Measurements from ENCODE around the gene SORBS2. TPM values are rescaled to one million over a fixed set of nuclear protein-coding genes. Genes with fewer than 3 reads are reported as not detected.

SORBS2 gene
- polyA plus RNA-seq, 2 of the 4 experiments (the other 2 are of a cell fraction), result 0.23 to 0.90 TPM

- no peak for DNase-seq (ENCODE audit: low read depth in 1 of 2, low spot score in 1 of 2)
- Histone ChIP-seq H3K4me2 (no peak overlapping the region), H3K4me3 (no peak overlapping the region), H3K4me1 (no peaks in the 10 kb centered on the region), H3K27ac (no peak overlapping the region), H3K9me3 (no peaks in the 10 kb centered on the region)
- WGBS (ENCODE audit: missing lambda C conversion rate), result 83% methylated on average over 1 of the region's 1 CpG
- ATAC-seq, result no peak
- FAIRE-seq, result no peak
- POLR2A ChIA-PET, result no interaction called here
- CTCF ChIA-PET, result interaction anchor here (1.1 to 1.4 kb wide), 2 partner anchors 376 to 393 kb away, joined by 3 to 5 read pairs; no protein-coding TSS in a partner anchor
- TF ChIP-seq MAFK (IDR thresholded peaks at IDR 0.05; ENCODE audit: partially characterized antibody) (no peak), ZSCAN20 (CRISPR knock-in tag; IDR thresholded peaks at IDR 0.05) (no peak), CHD4 (IDR thresholded peaks at IDR 0.05; ENCODE audit: borderline replicate concordance) (no peak), HOXA7 (CRISPR knock-in tag; IDR thresholded peaks at IDR 0.05) (no peak), ELK1 (IDR thresholded peaks at IDR 0.05; ENCODE audit: low read depth, low read length) (no peak), RARB (CRISPR knock-in tag; IDR thresholded peaks at IDR 0.05) (no peak), RFX5 (IDR thresholded peaks at IDR 0.05) (no peak), HDAC2 (IDR thresholded peaks at IDR 0.05) (no peak), E2F6 (IDR thresholded peaks at IDR 0.05; ENCODE audit: borderline replicate concordance, low read depth) (no peak)
- TF ChIP-seq, protein P1, sequence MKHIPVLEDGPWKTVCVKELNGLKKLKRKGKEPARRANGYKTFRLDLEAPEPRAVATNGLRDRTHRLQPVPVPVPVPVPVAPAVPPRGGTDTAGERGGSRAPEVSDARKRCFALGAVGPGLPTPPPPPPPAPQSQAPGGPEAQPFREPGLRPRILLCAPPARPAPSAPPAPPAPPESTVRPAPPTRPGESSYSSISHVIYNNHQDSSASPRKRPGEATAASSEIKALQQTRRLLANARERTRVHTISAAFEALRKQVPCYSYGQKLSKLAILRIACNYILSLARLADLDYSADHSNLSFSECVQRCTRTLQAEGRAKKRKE (CRISPR knock-in tag; IDR thresholded peaks at IDR 0.05; ENCODE audit: low read depth), result no peak
Measured at GRCh38 chr4:185645403-185645802, 166.6 kb downstream of the SORBS2 start.

DNA sequence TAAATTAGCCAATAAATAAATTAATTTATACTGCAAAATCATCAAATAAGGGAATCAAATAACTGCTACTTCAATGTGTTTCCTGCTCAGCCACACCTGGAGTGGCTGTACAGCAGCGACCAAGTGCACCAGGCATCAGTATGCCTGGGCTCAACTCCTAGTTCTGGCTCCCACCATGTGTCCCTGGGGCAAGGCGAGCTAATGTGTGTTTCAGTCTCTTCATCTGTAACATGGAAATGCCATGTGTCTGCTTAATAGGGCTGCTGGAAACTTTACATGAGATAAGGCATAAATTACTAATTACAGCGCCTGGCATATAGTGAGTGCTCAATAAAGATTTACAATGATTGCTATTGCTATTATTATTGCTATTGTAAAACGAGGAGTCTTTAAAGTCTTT is 167.6 kb downstream of the SORBS2 start:
- Histone ChIP-seq H3K4me2 (no peak overlapping the region), H3K4me1 (no peaks in the 10 kb centered on the region), H3K4me3 (no peak overlapping the region), H3K27ac (no peak overlapping the region), H3K9me3 (no peaks in the 10 kb centered on the region)
- ATAC-seq (no peak), FAIRE-seq (no peak), DNase-seq (ENCODE audit: low read depth in 1 of 2, low spot score in 1 of 2) (no peak)
- ChIA-PET POLR2A (no interaction called here), CTCF (interaction anchor here (0.6 to 7.4 kb wide), 3 partner anchors 375 to 394 kb away, joined by 3 to 64 read pairs (median 4); no protein-coding TSS in a partner anchor)
- WGBS (ENCODE audit: missing lambda C conversion rate), result 38% methylated on average over 4 of the region's 4 CpGs
- TF ChIP-seq JUNB (IDR thresholded peaks at IDR 0.05), result no peak
- TF ChIP-seq USF2 (IDR thresholded peaks at IDR 0.05), result no peak
- TF ChIP-seq NFE2L2 (conservative IDR thresholded peaks at IDR 0.05; ENCODE audit: low read length), result no peak
- no peak for TF ChIP-seq CHD2 (IDR thresholded peaks at IDR 0.05; ENCODE audit: low read length, partially characterized antibody)
- no peak for TF ChIP-seq HDAC2 (IDR thresholded peaks at IDR 0.05)
- no peak for TF ChIP-seq RCOR1 (IDR thresholded peaks at IDR 0.05; ENCODE audit: low read depth, low read length)
- TF ChIP-seq, protein P2, sequence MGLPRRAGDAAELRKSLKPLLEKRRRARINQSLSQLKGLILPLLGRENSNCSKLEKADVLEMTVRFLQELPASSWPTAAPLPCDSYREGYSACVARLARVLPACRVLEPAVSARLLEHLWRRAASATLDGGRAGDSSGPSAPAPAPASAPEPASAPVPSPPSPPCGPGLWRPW (IDR thresholded peaks at IDR 0.05), result no peak
- TF ChIP-seq E2F6 (IDR thresholded peaks at IDR 0.05; ENCODE audit: borderline replicate concordance, low read depth), result no peak
- TF ChIP-seq BHLHE40 (IDR thresholded peaks at IDR 0.05; ENCODE audit: low read depth, low read length), result no peak
- TF ChIP-seq SMC3 (IDR thresholded peaks at IDR 0.05), result no peak
- TF ChIP-seq FOSB (CRISPR knock-in tag; IDR thresholded peaks at IDR 0.05), result no peak
- TF ChIP-seq HOXB5 (CRISPR knock-in tag; IDR thresholded peaks at IDR 0.05), result no peak
- TF ChIP-seq MYC (IDR thresholded peaks at IDR 0.05; ENCODE audit: borderline replicate concordance, low read length), result no peak
- no peak for TF ChIP-seq RFX5 (IDR thresholded peaks at IDR 0.05)
